Ascending aorta (tissue), 2 donors: ENCODE measurements around the gene UNCX. TPM values are rescaled to one million over a fixed set of nuclear protein-coding genes. Genes with fewer than 3 reads are reported as not detected.

Experiments
- DNase-seq, 2 donors: peaks; one replicate each; pipeline ENCODE4 v3.0.0-alpha.2; 2019; ENCODE audit warnings: low spot score in 2 of 2
- H3K27ac ChIP-seq, 2 donors: fragments of 200-600 bp; sonication (generic); one replicate each; pipeline ENCODE4 v1.5.1; 2016 to 2017; ENCODE audit warnings: mild to moderate bottlenecking in 1 of 2
- H3K27me3 ChIP-seq: fragments of 200-600 bp; sonication (generic); one replicate; pipeline ENCODE4 v1.5.1; 2017
- H3K36me3 ChIP-seq, 2 donors: fragments of 200-600 bp; sonication (generic); one replicate each; pipeline ENCODE4 v1.5.1; 2016
- H3K4me1 ChIP-seq, 2 donors: fragments of 200-600 bp; sonication (generic); one replicate each; pipeline ENCODE4 v1.5.1; 2016 to 2017; ENCODE audit warnings: mild to moderate bottlenecking in 1 of 2
- H3K4me3 ChIP-seq, 2 donors: fragments of 200-600 bp; sonication (generic); one replicate each; pipeline ENCODE4 v1.5.1; 2016 to 2017; ENCODE audit warnings: mild to moderate bottlenecking in 1 of 2
- H3K9me3 ChIP-seq, 2 donors: fragments of 200-600 bp; sonication (generic); one replicate each; pipeline ENCODE4 v1.5.1; 2016
- CTCF ChIP-seq, 3 experiments: fragments of 200-600 bp in 2 of 3; fragments of 450-650 bp in 1 of 3; sonication (generic) in 2 of 3; IDR thresholded peaks; one replicate each; pipeline ENCODE4 v1.5.1; 2016 to 2019; ENCODE audit warnings: antibody characterized with exemption in 3 of 3, mild to moderate bottlenecking in 1 of 3, moderate library complexity in 1 of 3
- intact Hi-C: fragments of 100-400 bp; cut with DNase I; formaldehyde crosslinking; loops from one replicate; pipeline ENCODE4 v1.15.1; 2023
- total RNA-seq: library from RNA; depleted of rRNA; stranded (reverse); fragments of >200 nt; gene quantifications from one replicate; pipeline ENCODE4 v1.1.0, GENCODE V29; 2016

UNCX gene
- total RNA-seq, 1 donor from 2014 or later = not detected

GRCh38 chr7:1262441-1262840, 29.8 kb downstream of the UNCX start:
- intact Hi-C loops = no loop called here
- Histone ChIP-seq H3K4me1 (no peaks in the 10 kb centered on the region), H3K4me3 (no peak overlapping the region), H3K27me3 (no peaks in the 10 kb centered on the region), H3K9me3 (no peaks in the 10 kb centered on the region), H3K36me3 (no peaks in the 10 kb centered on the region), H3K27ac (no peak overlapping the region)
- DNase-seq = no peak
- no peak for TF ChIP-seq CTCF (IDR thresholded peaks at IDR 0.05)

- DNase-seq = no peak
- TF ChIP-seq CTCF (IDR thresholded peaks at IDR 0.05) = no peak
- intact Hi-C loops = no loop called here
Observed at GRCh38 chr7:1263391-1263951, 30.8 kb downstream of the UNCX start.

GRCh38 chr7:1264345-1265280, 31.9 kb downstream of the UNCX start:
- Histone ChIP-seq H3K9me3 (no peaks in the 10 kb centered on the region), H3K4me1 (no peaks in the 10 kb centered on the region), H3K27me3 (no peaks in the 10 kb centered on the region), H3K27ac (no peak overlapping the region), H3K36me3 (no peaks in the 10 kb centered on the region), H3K4me3 (no peak overlapping the region)
- DNase-seq = no peak
- intact Hi-C loops = no loop called here
- no peak for TF ChIP-seq CTCF (IDR thresholded peaks at IDR 0.05)

More at GRCh38 chr7:1263391-1263951, 30.8 kb downstream of the UNCX start:
- Histone ChIP-seq H3K27ac (no peak overlapping the region), H3K27me3 (no peaks in the 10 kb centered on the region), H3K36me3 (no peaks in the 10 kb centered on the region), H3K9me3 (no peaks in the 10 kb centered on the region), H3K4me3 (no peak overlapping the region), H3K4me1 (no peaks in the 10 kb centered on the region)

GRCh38 chr7:1267016-1267900, 34.6 kb downstream of the UNCX start:
- Histone ChIP-seq H3K36me3 (no peaks in the 10 kb centered on the region), H3K4me1 (no peaks in the 10 kb centered on the region), H3K27ac (no peak overlapping the region), H3K27me3 (no peaks in the 10 kb centered on the region), H3K9me3 (no peaks in the 10 kb centered on the region), H3K4me3 (no peak overlapping the region)
- DNase-seq = no peak
- intact Hi-C loops = no loop called here
- no peak for TF ChIP-seq CTCF (IDR thresholded peaks at IDR 0.05)

- Histone ChIP-seq H3K36me3 (no peaks in the 10 kb centered on the region), H3K4me3 (no peak overlapping the region), H3K4me1 (no peaks in the 10 kb centered on the region), H3K27ac (no peak overlapping the region), H3K9me3 (no peaks in the 10 kb centered on the region), H3K27me3 (no peaks in the 10 kb centered on the region)
- no peak for TF ChIP-seq CTCF (IDR thresholded peaks at IDR 0.05)
- DNase-seq = no peak
- intact Hi-C loops = no loop called here
Observed at GRCh38 chr7:1268076-1268815, 35.6 kb downstream of the UNCX start.
